PC-9 (cell line): ENCODE measurements around the gene GABRB1. TPM values are rescaled to one million over a fixed set of nuclear protein-coding genes. Genes with fewer than 3 reads are reported as not detected.

Experiments
- BruUV-seq: library from RNA; stranded (reverse); fragments of 400-500 nt; replicated peaks from 2 replicates; lab custom pipeline; 2021; lab: Mats Ljungman, UMichigan
- CTCF ChIA-PET: fragments of 300-600 bp; sonication (Branson Sonifier 250); formaldehyde crosslinking; loops from one replicate; lab custom pipeline; 2022; ENCODE audit warnings: antibody characterized with exemption; lab: Charles Lee
- POLR2A ChIA-PET: fragments of 300-600 bp; sonication (Branson Sonifier 250); formaldehyde crosslinking; loops from one replicate; lab custom pipeline; 2022; ENCODE audit warnings: antibody characterized with exemption; ENCODE audit not compliant: unreplicated experiment; lab: Charles Lee
- DNase-seq, 2 experiments: peaks; one replicate each; pipeline versions ENCODE4 v3.0.0 to v3.0.0-alpha.2; 2015 to 2022; ENCODE audit warnings: mixed read lengths in 1 of 2
- H2AFZ ChIP-seq: fragments of 200-600 bp; sonication (generic); 2 replicates; pipeline ENCODE4 v1.8.1; 2017; ENCODE audit warnings: antibody characterized with exemption
- H3F3A ChIP-seq: fragments of 200-600 bp; sonication (generic); 2 replicates; pipeline ENCODE4 v1.8.1; 2017; ENCODE audit warnings: antibody characterized with exemption, mild to moderate bottlenecking, low read depth; ENCODE audit not compliant: insufficient read depth
- H3K27ac ChIP-seq: fragments of 200-600 bp; sonication (generic); 2 replicates; pipeline ENCODE4 v1.6.1; 2016; ENCODE audit warnings: mixed run types
- H3K27me3 ChIP-seq: fragments of 200-600 bp; sonication (generic); 2 replicates; pipeline ENCODE4 v1.6.1; 2016; ENCODE audit warnings: low read depth, mixed run types; ENCODE audit not compliant: insufficient read depth
- H3K36me3 ChIP-seq: fragments of 200-600 bp; sonication (generic); 2 replicates; pipeline ENCODE4 v1.6.1; 2016; ENCODE audit warnings: low read depth, mixed run types
- H3K4me1 ChIP-seq: fragments of 200-600 bp; sonication (generic); replicated peaks from 2 replicates; pipeline ENCODE4 v1.6.1; 2016; ENCODE audit warnings: mixed run types; ENCODE audit not compliant: insufficient read depth
- H3K4me2 ChIP-seq: fragments of 200-600 bp; sonication (generic); 2 replicates; pipeline ENCODE4 v1.6.1; 2017; ENCODE audit warnings: mixed run types
- H3K4me3 ChIP-seq: fragments of 200-600 bp; sonication (generic); 2 replicates; pipeline ENCODE4 v1.6.1; 2016; ENCODE audit warnings: mixed run types
- H3K79me2 ChIP-seq: fragments of 200-600 bp; sonication (generic); 2 replicates; pipeline ENCODE4 v1.6.1; 2017; ENCODE audit warnings: low read depth, mixed run types
- H3K9me2 ChIP-seq: fragments of 200-600 bp; sonication (generic); 2 replicates; pipeline ENCODE4 v1.8.1; 2017; ENCODE audit warnings: mild to moderate bottlenecking; ENCODE audit not compliant: insufficient read depth
- H3K9me3 ChIP-seq: fragments of 200-600 bp; sonication (generic); 2 replicates; pipeline ENCODE4 v1.8.1; 2016; ENCODE audit warnings: low read depth; ENCODE audit not compliant: insufficient read depth
- H4K20me1 ChIP-seq: fragments of 200-600 bp; sonication (generic); 2 replicates; pipeline ENCODE4 v1.8.1; 2017; ENCODE audit not compliant: insufficient read depth
- EZH2 ChIP-seq: fragments of 200-600 bp; sonication (generic); IDR thresholded peaks from 2 replicates; pipeline ENCODE4 v1.8.0; 2017; ENCODE audit warnings: antibody characterized with exemption, low read depth
- intact Hi-C: fragments of 100-400 bp; cut with micrococcal nuclease; formaldehyde crosslinking; loops from one replicate; pipeline ENCODE4 v1.10.0; 2022; ENCODE audit not compliant: unreplicated experiment
- total RNA-seq: library from RNA; stranded (reverse); gene quantifications from 2 replicates; pipeline ENCODE4 v1.2.3, GENCODE V29; 2021
- TF ChIP-seq, protein P1 (sequence below): fragments of 200-600 bp; sonication (generic); conservative IDR thresholded peaks from 2 replicates; pipeline ENCODE4 v1.6.1; 2017; ENCODE audit warnings: mixed run types, antibody characterized with exemption, mild to moderate bottlenecking, moderate library complexity

Gene GABRB1
- total RNA-seq, 1 experiment from 2014 or later: not detected

DNA sequence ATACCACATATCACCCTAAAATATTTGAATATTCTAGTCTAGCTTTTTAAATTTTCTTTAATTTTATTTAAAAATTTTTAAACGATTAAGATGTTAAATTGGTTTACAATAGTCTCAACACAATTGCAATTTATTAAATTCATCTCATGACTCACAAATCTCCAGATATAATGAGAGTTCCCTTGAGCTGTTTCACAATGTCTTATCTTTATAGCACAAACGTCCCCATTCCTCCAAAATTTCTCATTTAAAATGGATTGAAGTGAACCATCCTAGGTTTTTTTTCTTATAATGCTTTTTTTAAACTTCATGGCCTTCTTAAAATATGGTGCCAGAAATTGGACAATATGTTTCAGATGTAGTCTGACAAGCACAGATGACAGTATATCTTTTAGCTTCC is 204.4 kb downstream of the GABRB1 start:
- no peaks in the 10 kb centered on the region; the same call in 1 of the 2 replicates for H3K9me2 ChIP-seq
- H3K27me3 ChIP-seq: no peaks in the 10 kb centered on the region
- ChIA-PET CTCF (no interaction called here), POLR2A (no interaction called here)
- no peaks in the 10 kb centered on the region for H3K4me1 ChIP-seq
- no peaks in the 10 kb centered on the region for H3K36me3 ChIP-seq
- no peak overlapping the region for H2AFZ ChIP-seq
- no peaks in the 10 kb centered on the region for H3K79me2 ChIP-seq
- BruUV-seq: no TSS peak
- DNase-seq: no peak
- intact Hi-C loops: no loop called here
- H3K4me3 ChIP-seq: no peak overlapping the region
- H3F3A ChIP-seq: no peaks in the 10 kb centered on the region
- no peak overlapping the region for H3K4me2 ChIP-seq
- H4K20me1 ChIP-seq: no peaks in the 10 kb centered on the region
- H3K9me3 ChIP-seq: no peaks in the 10 kb centered on the region
- TF ChIP-seq, protein P1, sequence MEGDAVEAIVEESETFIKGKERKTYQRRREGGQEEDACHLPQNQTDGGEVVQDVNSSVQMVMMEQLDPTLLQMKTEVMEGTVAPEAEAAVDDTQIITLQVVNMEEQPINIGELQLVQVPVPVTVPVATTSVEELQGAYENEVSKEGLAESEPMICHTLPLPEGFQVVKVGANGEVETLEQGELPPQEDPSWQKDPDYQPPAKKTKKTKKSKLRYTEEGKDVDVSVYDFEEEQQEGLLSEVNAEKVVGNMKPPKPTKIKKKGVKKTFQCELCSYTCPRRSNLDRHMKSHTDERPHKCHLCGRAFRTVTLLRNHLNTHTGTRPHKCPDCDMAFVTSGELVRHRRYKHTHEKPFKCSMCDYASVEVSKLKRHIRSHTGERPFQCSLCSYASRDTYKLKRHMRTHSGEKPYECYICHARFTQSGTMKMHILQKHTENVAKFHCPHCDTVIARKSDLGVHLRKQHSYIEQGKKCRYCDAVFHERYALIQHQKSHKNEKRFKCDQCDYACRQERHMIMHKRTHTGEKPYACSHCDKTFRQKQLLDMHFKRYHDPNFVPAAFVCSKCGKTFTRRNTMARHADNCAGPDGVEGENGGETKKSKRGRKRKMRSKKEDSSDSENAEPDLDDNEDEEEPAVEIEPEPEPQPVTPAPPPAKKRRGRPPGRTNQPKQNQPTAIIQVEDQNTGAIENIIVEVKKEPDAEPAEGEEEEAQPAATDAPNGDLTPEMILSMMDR: no peak
- TF ChIP-seq EZH2: no peak
- no peak overlapping the region for H3K27ac ChIP-seq

DNA sequence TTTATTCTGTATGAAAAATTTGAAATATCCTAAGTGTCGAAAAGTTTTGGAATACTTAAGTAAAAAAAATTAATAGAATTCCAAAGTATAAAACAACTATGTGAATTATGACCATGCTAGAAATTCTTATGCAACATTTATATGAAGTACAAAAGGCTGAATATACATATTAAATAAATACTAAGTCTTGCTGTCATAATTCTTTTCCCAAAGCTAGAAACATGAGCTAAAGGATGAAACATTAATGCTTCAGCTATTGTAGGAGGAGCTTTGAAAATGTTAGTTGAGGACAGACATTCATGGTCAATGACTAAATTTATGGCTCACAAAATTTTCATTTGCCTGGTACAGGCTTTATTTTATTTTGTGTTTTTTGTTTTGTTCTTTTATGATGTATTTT is 207.3 kb downstream of the GABRB1 start:
- H3F3A ChIP-seq: no peaks in the 10 kb centered on the region
- H3K27ac ChIP-seq: no peak overlapping the region
- H3K9me2 ChIP-seq: no peaks in the 10 kb centered on the region; the same call in 1 of the 2 replicates
- H2AFZ ChIP-seq: no peak overlapping the region
- no peak overlapping the region for H3K4me3 ChIP-seq
- no peak overlapping the region for H3K4me2 ChIP-seq
- H3K27me3 ChIP-seq: no peaks in the 10 kb centered on the region
- H3K9me3 ChIP-seq: no peaks in the 10 kb centered on the region
- POLR2A ChIA-PET: no interaction called here
- no peaks in the 10 kb centered on the region for H3K4me1 ChIP-seq
- no peaks in the 10 kb centered on the region for H3K79me2 ChIP-seq
- H4K20me1 ChIP-seq: no peaks in the 10 kb centered on the region
- no peak for TF ChIP-seq EZH2
- TF ChIP-seq, protein P1: no peak
- no peak for DNase-seq
- no TSS peak for BruUV-seq
- H3K36me3 ChIP-seq: no peaks in the 10 kb centered on the region
- CTCF ChIA-PET: no interaction called here
- intact Hi-C loops: no loop called here

DNA sequence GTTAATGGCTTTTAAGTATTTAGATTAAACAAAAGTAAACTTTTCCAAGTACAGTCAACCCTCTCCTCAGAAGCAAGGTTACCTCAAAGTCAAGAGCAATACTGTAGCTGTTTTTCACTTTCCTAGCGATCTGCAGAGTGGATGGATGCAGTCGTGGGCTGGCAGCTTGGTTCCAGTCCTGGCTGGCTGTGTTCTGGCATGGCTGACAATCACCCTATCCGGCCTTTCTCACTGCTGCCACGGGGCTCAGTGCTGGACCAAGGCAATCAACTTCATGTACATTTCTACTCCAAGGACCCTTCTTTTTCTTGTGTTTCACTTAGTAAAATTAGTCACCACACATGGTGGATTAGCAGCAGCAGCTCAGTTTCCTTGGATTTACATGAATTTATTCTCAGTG is 208.3 kb downstream of the GABRB1 start:
- H2AFZ ChIP-seq: no peak overlapping the region
- TF ChIP-seq EZH2: no peak
- TF ChIP-seq, protein P1: no peak

More for the DNA sequence above, 208.3 kb downstream of the GABRB1 start:
- intact Hi-C loops: no loop called here
- Histone ChIP-seq H4K20me1 (no peaks in the 10 kb centered on the region), H3K79me2 (no peaks in the 10 kb centered on the region), H3K4me2 (no peak overlapping the region), H3K4me1 (no peaks in the 10 kb centered on the region), H3K36me3 (no peaks in the 10 kb centered on the region), H3K4me3 (no peak overlapping the region), H3K9me3 (no peaks in the 10 kb centered on the region), H3K27ac (no peak overlapping the region), H3F3A (no peaks in the 10 kb centered on the region), H3K27me3 (no peaks in the 10 kb centered on the region), H3K9me2 (no peaks in the 10 kb centered on the region)
- no TSS peak for BruUV-seq
- ChIA-PET POLR2A (no interaction called here), CTCF (no interaction called here)
- no peak for DNase-seq
